Body of pancreas (tissue), 4 donors: ENCODE data around the gene DLGAP1. TPM values are rescaled to one million over a fixed set of nuclear protein-coding genes. Genes with fewer than 3 reads are reported as not detected.

Experiments
- ATAC-seq: fragments of 150-250 bp; one replicate; pipeline ENCODE4 v1.9.1; 2016
- DNase-seq, 4 donors: peaks; one replicate each; pipeline ENCODE4 v3.0.0-alpha.2; 2019
- H3K27ac ChIP-seq, 4 donors: fragments of 200-600 bp; sonication (generic); 1 replicate in 3 of 4; 2 replicates in 1 of 4; pipeline versions ENCODE4 v1.5.1 to v1.6.1; 2016 to 2019; ENCODE audit warnings: mild to moderate bottlenecking in 1 of 4, mixed read lengths in 1 of 4, moderate library complexity in 1 of 4
- H3K27me3 ChIP-seq, 2 donors: fragments of 200-600 bp; sonication (generic); one replicate each; pipeline ENCODE4 v1.6.0; 2016; ENCODE audit warnings: mild to moderate bottlenecking in 1 of 2
- H3K36me3 ChIP-seq, 2 donors: fragments of 200-600 bp; sonication (generic); replicated peaks in 1 of 2; 2 replicates each; pipeline ENCODE4 v1.5.1; 2016; ENCODE audit warnings: low read depth in 2 of 2; ENCODE audit not compliant: insufficient read depth in 1 of 2
- H3K4me1 ChIP-seq: fragments of 200-600 bp; sonication (generic); one replicate; pipeline ENCODE4 v1.6.0; 2016
- H3K4me3 ChIP-seq, 2 donors: fragments of 200-600 bp; sonication (generic); 1 replicate in 1 of 2; 2 replicates in 1 of 2; pipeline ENCODE4 v1.5.1; 2016 to 2019
- H3K9me3 ChIP-seq, 3 donors: fragments of 200-600 bp; sonication (generic); 1 replicate in 2 of 3; 2 replicates in 1 of 3; pipeline ENCODE4 v1.5.1; 2016
- CTCF ChIP-seq, 7 experiments: fragments of 450-650 bp in 4 of 7; fragments of 200-600 bp in 3 of 7; sonication (generic) in 3 of 7; IDR thresholded peaks; one replicate each; pipeline ENCODE4 v1.5.1; 2016 to 2019; ENCODE audit warnings: antibody characterized with exemption in 7 of 7
- POLR2A ChIP-seq, 3 donors: fragments of 450-650 bp; IDR thresholded peaks; one replicate each; pipeline ENCODE4 v1.6.1; 2016; ENCODE audit warnings: antibody characterized with exemption in 3 of 3, mild to moderate bottlenecking in 2 of 3
- WGBS, 2 donors: methylation state at CpG; one replicate each; pipeline ENCODE4 v1.1.5; 2017; 5-methylcytosine and 5-hydroxymethylcytosine counted together
- intact Hi-C: fragments of 100-400 bp; cut with DNase I; formaldehyde crosslinking; loops from one replicate; pipeline ENCODE4 v1.15.1; 2023
- total RNA-seq, 2 donors: library from RNA; depleted of rRNA; stranded (reverse); fragments of >200 nt; gene quantifications; one replicate each; pipeline ENCODE4 v1.1.0, GENCODE V29; 2016

Gene DLGAP1
- total RNA-seq, 2 donors from 2014 or later = 0.52 to 7.9 TPM

- H3K27me3 ChIP-seq = no peaks in the 10 kb centered on the region
- 93 to 98% methylated on average over 4 of the region's 4 CpGs for WGBS, 2 donors
- ATAC-seq = no peak
- H3K4me3 ChIP-seq = no peak overlapping the region
- no peak overlapping the region for H3K27ac ChIP-seq
- DNase-seq = no peak
- peaks cover 30% of the 10 kb centered on the region for H3K4me1 ChIP-seq
- intact Hi-C loops = no loop called here
- H3K36me3 ChIP-seq = no peaks in the 10 kb centered on the region
- no peak for TF ChIP-seq POLR2A (IDR thresholded peaks at IDR 0.05)
- no peaks in the 10 kb centered on the region for H3K9me3 ChIP-seq
Measured at GRCh38 chr18:3619746-3620145, 835.4 kb downstream of the DLGAP1 start.

- WGBS, 2 donors = 95 to 96% methylated on average over 3 of the region's 3 CpGs
- no peak for DNase-seq
- Histone ChIP-seq H3K27me3 (no peaks in the 10 kb centered on the region), H3K9me3 (no peaks in the 10 kb centered on the region), H3K27ac (no peak overlapping the region), H3K36me3 (no peaks in the 10 kb centered on the region), H3K4me3 (no peak overlapping the region), H3K4me1 (peaks cover 25% of the 10 kb centered on the region)
- intact Hi-C loops = no loop called here
- ATAC-seq = no peak
- TF ChIP-seq POLR2A (IDR thresholded peaks at IDR 0.05) (no peak), CTCF (IDR thresholded peaks at IDR 0.05) (no peak)
Measured at GRCh38 chr18:3619222-3619621, 835.9 kb downstream of the DLGAP1 start.

- DNase-seq (no peak), ATAC-seq (no peak)
- peaks cover 12% of the 10 kb centered on the region for H3K4me1 ChIP-seq
- WGBS, 2 donors = 93 to 97% methylated on average over 3 of the region's 3 CpGs
- H3K36me3 ChIP-seq = no peaks in the 10 kb centered on the region
- H3K27ac ChIP-seq = no peak overlapping the region
- no peak overlapping the region for H3K4me3 ChIP-seq
- TF ChIP-seq CTCF (IDR thresholded peaks at IDR 0.05) = no peak
- no peak for TF ChIP-seq POLR2A (IDR thresholded peaks at IDR 0.05)
- no peaks in the 10 kb centered on the region for H3K9me3 ChIP-seq
- no peaks in the 10 kb centered on the region for H3K27me3 ChIP-seq
- intact Hi-C loops = no loop called here
Measured at GRCh38 chr18:3616744-3617143, 838.4 kb downstream of the DLGAP1 start.

GRCh38 chr18:3616142-3616541 lies 839.0 kb downstream of the DLGAP1 start:
- DNase-seq = no peak
- no peaks in the 10 kb centered on the region for H3K36me3 ChIP-seq
- H3K4me3 ChIP-seq = no peak overlapping the region
- H3K27ac ChIP-seq = no peak overlapping the region
- H3K9me3 ChIP-seq = no peaks in the 10 kb centered on the region
- TF ChIP-seq POLR2A (IDR thresholded peaks at IDR 0.05) = no peak
- no peak for TF ChIP-seq CTCF (IDR thresholded peaks at IDR 0.05)
- no peak for ATAC-seq
- no peaks in the 10 kb centered on the region for H3K27me3 ChIP-seq
- peaks cover 11% of the 10 kb centered on the region for H3K4me1 ChIP-seq
- intact Hi-C loops = no loop called here
- 90 to 92% methylated on average over 6 of the region's 6 CpGs for WGBS, 2 donors

GRCh38 chr18:3615374-3615985 lies 839.6 kb downstream of the DLGAP1 start:
- no peak for DNase-seq
- Histone ChIP-seq H3K4me1 (peaks cover 11% of the 10 kb centered on the region), H3K9me3 (no peaks in the 10 kb centered on the region), H3K4me3 (no peak overlapping the region), H3K27ac (no peak overlapping the region), H3K27me3 (no peaks in the 10 kb centered on the region), H3K36me3 (no peaks in the 10 kb centered on the region)
- WGBS, 2 donors = 50 to 58% methylated on average over 4 of the region's 4 CpGs
- ATAC-seq = no peak
- TF ChIP-seq POLR2A (IDR thresholded peaks at IDR 0.05) (no peak), CTCF (IDR thresholded peaks at IDR 0.05) (no peak)
- intact Hi-C loops = no loop called here
